HG03558 (cell line): Measurements from ENCODE around the gene HMX1.

ENCODE experiments used
- ATAC-seq: cut with Tn5 transposase; IDR thresholded peaks from one replicate; pipeline ENCODE4 v1.9.1; 2021; ENCODE audit warnings: moderate number of reproducible peaks; ENCODE audit not compliant: unreplicated experiment; ENCODE audit errors: extremely low read depth

HMX1 gene

GRCh38 chr4:8860096-8860891, 11.3 kb downstream of the HMX1 start:
- no peak for ATAC-seq

- no peak for ATAC-seq
Observed at GRCh38 chr4:8859550-8860095, 12.0 kb downstream of the HMX1 start.

- no peak for ATAC-seq
Observed at GRCh38 chr4:8858701-8859210, 12.9 kb downstream of the HMX1 start.

GRCh38 chr4:8857766-8858700, 13.6 kb downstream of the HMX1 start:
- ATAC-seq = no peak

- no peak for ATAC-seq
Observed at GRCh38 chr4:8856835-8857621, 14.6 kb downstream of the HMX1 start.

- no peak for ATAC-seq
Observed at GRCh38 chr4:8855818-8856245, 15.8 kb downstream of the HMX1 start.

- no peak for ATAC-seq
Observed at GRCh38 chr4:8854931-8855330, 16.7 kb downstream of the HMX1 start.

GRCh38 chr4:8854016-8854415, 17.6 kb downstream of the HMX1 start:
- ATAC-seq = no peak

- no peak for ATAC-seq
Observed at GRCh38 chr4:8853249-8853648, 18.4 kb downstream of the HMX1 start.

GRCh38 chr4:8852118-8852704, 19.4 kb downstream of the HMX1 start:
- ATAC-seq = no peak

GRCh38 chr4:8851321-8852117, 20.1 kb downstream of the HMX1 start:
- ATAC-seq = no peak

- no peak for ATAC-seq
Observed at GRCh38 chr4:8850830-8851188, 20.8 kb downstream of the HMX1 start.

GRCh38 chr4:8850074-8850829, 21.4 kb downstream of the HMX1 start:
- ATAC-seq = no peak

GRCh38 chr4:8849266-8850073, 22.2 kb downstream of the HMX1 start:
- ATAC-seq = no peak

GRCh38 chr4:8848507-8849265, 23.0 kb downstream of the HMX1 start:
- ATAC-seq = no peak

GRCh38 chr4:8847764-8848163, 23.9 kb downstream of the HMX1 start:
- ATAC-seq = no peak

GRCh38 chr4:8847331-8847730, 24.3 kb downstream of the HMX1 start:
- no peak for ATAC-seq
